ENCODE measurements around the gene ST13.

GRCh38 chr22:40862013-40862412, 5.6 kb upstream of the ST13 start, which contains the start of gene DNAJB7:
- TF ChIP-seq MAFK (IDR thresholded peaks at IDR 0.05; ENCODE audit: low read depth, low read length) (no peak), FOS (IDR thresholded peaks at IDR 0.05; ENCODE audit: low read depth, low read length) (no peak), CTCF (conservative IDR thresholded peaks at IDR 0.05; ENCODE audit: low read depth, low read length) (no peak), USF2 (IDR thresholded peaks at IDR 0.05; ENCODE audit: low read depth, low read length) (no peak), POLR2A (IDR thresholded peaks at IDR 0.05; ENCODE audit: low read depth, low read length) (no peak), NFE2L2 (IDR thresholded peaks at IDR 0.05; ENCODE audit: low read depth, low read length) (no peak), RAD21 (IDR thresholded peaks at IDR 0.05; ENCODE audit: low read length) (no peak), CEBPB (IDR thresholded peaks at IDR 0.05; ENCODE audit: low read depth, low read length) (no peak), ELK1 (IDR thresholded peaks at IDR 0.05; ENCODE audit: borderline replicate concordance, low read depth, low read length) (no peak), BHLHE40 (IDR thresholded peaks at IDR 0.05; ENCODE audit: low read depth, low read length) (no peak)
